CD1c-positive myeloid dendritic cell (primary cell): ENCODE measurements around the gene CTIF.

Source experiments
- DNase-seq: peaks from one replicate; pipeline ENCODE4 v3.0.0-alpha.2; 2016; ENCODE audit errors: extremely low spot score

The CTIF gene

GRCh38 chr18:48551100-48551499 lies 12.3 kb downstream of the CTIF start:
- no peak for DNase-seq

GRCh38 chr18:48552130-48552529 lies 13.3 kb downstream of the CTIF start:
- no peak for DNase-seq

GRCh38 chr18:48553236-48553635 lies 14.4 kb downstream of the CTIF start:
- no peak for DNase-seq

- no peak for DNase-seq
Measured at GRCh38 chr18:48554610-48555400, 16.0 kb downstream of the CTIF start.

- no peak for DNase-seq
Measured at GRCh38 chr18:48555465-48555995, 16.7 kb downstream of the CTIF start.

GRCh38 chr18:48557640-48558174 lies 18.9 kb downstream of the CTIF start:
- no peak for DNase-seq

- no peak for DNase-seq
Measured at GRCh38 chr18:48558248-48558647, 19.4 kb downstream of the CTIF start.

GRCh38 chr18:48560491-48560890 lies 21.7 kb downstream of the CTIF start:
- no peak for DNase-seq

GRCh38 chr18:48562075-48562474 lies 23.2 kb downstream of the CTIF start:
- no peak for DNase-seq

- no peak for DNase-seq
Measured at GRCh38 chr18:48563027-48563426, 24.2 kb downstream of the CTIF start.

GRCh38 chr18:48564139-48564538 lies 25.3 kb downstream of the CTIF start:
- no peak for DNase-seq

- DNase-seq: no peak
Measured at GRCh38 chr18:48565105-48565504, 26.3 kb downstream of the CTIF start.

- DNase-seq: no peak
Measured at GRCh38 chr18:48566589-48566988, 27.8 kb downstream of the CTIF start.

- no peak for DNase-seq
Measured at GRCh38 chr18:48567388-48567787, 28.6 kb downstream of the CTIF start.

GRCh38 chr18:48569139-48569914 lies 30.5 kb downstream of the CTIF start:
- DNase-seq: no peak

- DNase-seq: no peak
Measured at GRCh38 chr18:48569915-48570264, 31.1 kb downstream of the CTIF start.

- DNase-seq: no peak
Measured at GRCh38 chr18:48570313-48570712, 31.5 kb downstream of the CTIF start.

- no peak for DNase-seq
Measured at GRCh38 chr18:48571639-48572384, 33.0 kb downstream of the CTIF start.

- no peak for DNase-seq
Measured at GRCh38 chr18:48572402-48573126, 33.7 kb downstream of the CTIF start.

- no peak for DNase-seq
Measured at GRCh38 chr18:48573632-48574283, 34.9 kb downstream of the CTIF start.
